K562 (cell line): ENCODE data around the gene IQCN. TPM values are rescaled to one million over a fixed set of nuclear protein-coding genes. Genes with fewer than 3 reads are reported as not detected.

ENCODE experiments used
- ARNT ChIP-seq, 2 experiments: fragments of 450-650 bp; IDR thresholded peaks; 2 replicates each; pipeline ENCODE4 v1.6.1; 2016; ENCODE audit warnings: mild to moderate bottlenecking in 1 of 2
- BRD9 ChIP-seq: fragments of 450-650 bp; IDR thresholded peaks from 2 replicates; pipeline ENCODE4 v1.6.1; 2018; ENCODE audit warnings: low read depth; ENCODE audit not compliant: partially characterized antibody
- CCAR2 ChIP-seq: fragments of 200-400 bp; formaldehyde crosslinking; IDR thresholded peaks from 2 replicates; pipeline ENCODE4 v1.6.1; 2017; ENCODE audit warnings: mild to moderate bottlenecking, low read depth, low read length
- ESRRA ChIP-seq: fragments of 450-650 bp; IDR thresholded peaks from 2 replicates; pipeline ENCODE4 v1.6.1; 2014; ENCODE audit warnings: low read depth, mild to moderate bottlenecking, moderate library complexity, borderline replicate concordance
- JUND ChIP-seq, 2 experiments: IDR thresholded peaks; 2 replicates in 1 of 2; 3 replicates in 1 of 2; pipeline ENCODE4 v1.6.1; 2011; ENCODE audit warnings: borderline replicate concordance in 2 of 2, low read depth in 2 of 2, low read length in 2 of 2, improper control_type of control experiment in 1 of 2, missing biosample characterization in 1 of 2, missing genetic modification characterization in 1 of 2, missing genetic modification reagents in 1 of 2
- KDM5B ChIP-seq: fragments of 200-600 bp; sonication (generic); IDR thresholded peaks from 2 replicates; pipeline ENCODE4 v1.6.1; 2012; ENCODE audit warnings: low read depth, mild to moderate bottlenecking, moderate library complexity, low read length, control low read depth, inconsistent platforms; ENCODE audit not compliant: insufficient replicate concordance
- MYC ChIP-seq, 2 experiments: fragments of 250-450 bp in 1 of 2; sonication (Bioruptor Pico) in 1 of 2; IDR thresholded peaks; 2 replicates each; pipeline versions ENCODE4 v1.5.1 to v1.6.1; 2012 to 2021; ENCODE audit warnings: low read depth in 2 of 2, borderline replicate concordance in 1 of 2, improper control_type of control experiment in 1 of 2, low read length in 1 of 2, mild to moderate bottlenecking in 1 of 2, moderate library complexity in 1 of 2
- NONO ChIP-seq, 2 experiments: fragments of 200-400 bp in 1 of 2; fragments of 450-650 bp in 1 of 2; formaldehyde crosslinking in 1 of 2; IDR thresholded peaks; 2 replicates each; pipeline ENCODE4 v1.6.1; 2017; ENCODE audit warnings: low read depth in 2 of 2, mild to moderate bottlenecking in 2 of 2, moderate library complexity in 2 of 2, low read length in 1 of 2
- POLR2AphosphoS5 ChIP-seq: IDR thresholded peaks from 2 replicates; pipeline ENCODE4 v1.6.1; 2011; ENCODE audit warnings: mild to moderate bottlenecking, low read depth, low read length, moderate library complexity; ENCODE audit not compliant: control insufficient read depth, insufficient read depth
- RBM25 ChIP-seq: fragments of 200-400 bp; formaldehyde crosslinking; IDR thresholded peaks from 2 replicates; pipeline ENCODE4 v1.6.1; 2018; ENCODE audit warnings: low read length, low read depth, moderate library complexity; ENCODE audit not compliant: severe bottlenecking
- RCOR1 ChIP-seq, 2 experiments: IDR thresholded peaks; 2 replicates each; pipeline ENCODE4 v1.6.1; 2012; ENCODE audit warnings: low read depth in 2 of 2, low read length in 2 of 2, borderline replicate concordance in 1 of 2, improper control_type of control experiment in 1 of 2
- TAF9B ChIP-seq: fragments of 450-650 bp; IDR thresholded peaks from 2 replicates; pipeline ENCODE4 v1.6.1; 2018; ENCODE audit warnings: mild to moderate bottlenecking; ENCODE audit not compliant: partially characterized antibody
- ZEB2 ChIP-seq: fragments of 450-650 bp; IDR thresholded peaks from 2 replicates; pipeline ENCODE4 v1.6.1; 2016
- ZFX ChIP-seq: sonication (generic); formaldehyde crosslinking; IDR thresholded peaks from 2 replicates; pipeline ENCODE4 v1.8.0; 2022; ENCODE audit warnings: mild to moderate bottlenecking, missing genetic modification reagents, moderate library complexity
- polyA plus RNA-seq, 8 experiments: library from polyadenylated mRNA; depleted of rRNA in 4 of 8; stranded (reverse) in 5 of 8; unstranded in 3 of 8; fragments of >200 nt; fragmentation: Nextera tagmentation in 2 of 8; fragmentation: Illumina TruSeq in 1 of 8; extraction: Ambion mirVana in 2 of 8; extraction: Trizol in 1 of 8; gene quantifications; 2 replicates each; pipeline versions ENCODE4 v1.2.1 to v1.2.3, GENCODE V29; 2011 to 2014; ENCODE audit warnings: inconsistent platforms in 1 of 8, missing spikeins in 1 of 8
- total RNA-seq, 7 experiments: library from RNA; depleted of rRNA in 6 of 7; stranded (reverse); fragments of >200 nt in 6 of 7; fragmentation: Illumina TruSeq in 2 of 7; extraction: Trizol in 2 of 7; gene quantifications; 2 replicates each; pipeline versions ENCODE4 v1.2.1 to v1.2.3, GENCODE V29; 2011 to 2021; ENCODE audit warnings: low replicate concordance in 1 of 7
- TF ChIP-seq, protein P1 (sequence below): fragments of 450-650 bp; IDR thresholded peaks from 2 replicates; pipeline ENCODE4 v1.7.0; 2016; ENCODE audit warnings: borderline replicate concordance
- TF ChIP-seq, protein P2 (sequence below): conservative IDR thresholded peaks from 2 replicates; pipeline ENCODE4 v1.6.1; 2011; ENCODE audit warnings: low read depth, mild to moderate bottlenecking, low read length; ENCODE audit not compliant: control insufficient read depth
- TF ChIP-seq, protein P3 (sequence below): fragments of 250-450 bp; sonication (Bioruptor Pico); IDR thresholded peaks from 2 replicates; pipeline ENCODE4 v1.8.0; 2022; ENCODE audit warnings: moderate library complexity, mild to moderate bottlenecking, inconsistent platforms
- TF ChIP-seq, protein P4 (sequence below): sonication (generic); formaldehyde crosslinking; IDR thresholded peaks from 2 replicates; pipeline ENCODE4 v1.8.0; 2022; ENCODE audit warnings: missing genetic modification reagents, mild to moderate bottlenecking, borderline replicate concordance

The IQCN gene
- total and polyA plus RNA-seq, 9 of the 15 experiments (the other 6 are each of a cell fraction or from before 2014, with no cell fraction given), result 0.01 to 0.07 (median 0.04) TPM; not detected in 3

DNA sequence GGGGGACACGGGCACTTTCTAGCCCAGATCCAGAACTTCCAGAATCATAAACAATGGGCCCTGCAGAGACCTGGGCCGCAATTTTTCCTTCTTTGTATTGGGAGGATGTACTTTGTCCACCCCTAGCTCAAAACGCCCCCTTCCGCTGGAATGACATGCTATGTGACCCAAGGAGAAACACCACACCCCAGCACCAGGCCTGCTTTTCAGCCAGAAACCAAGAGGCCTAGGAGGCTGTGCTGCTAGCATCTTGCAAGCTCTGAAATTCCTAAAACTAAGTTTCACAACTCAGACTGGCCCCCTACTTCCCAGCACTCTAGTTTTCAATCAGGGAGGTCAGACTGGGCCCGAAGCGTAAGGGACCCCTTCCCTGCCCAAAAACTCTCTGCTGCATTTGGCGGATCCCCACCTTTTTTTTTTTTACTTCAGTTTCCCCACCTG is 48.1 kb upstream of the IQCN start (continued):
- peak; percentile 25; the same call in 1 of the 2 replicates for TF ChIP-seq JUND (IDR thresholded peaks at IDR 0.05; ENCODE audit: borderline replicate concordance, low read depth, low read length)
- no peak for TF ChIP-seq JUND (tag; IDR thresholded peaks at IDR 0.05; ENCODE audit: borderline replicate concordance, low read depth, low read length)
- peak; percentile 44 for TF ChIP-seq KDM5B
- TF ChIP-seq, protein P1, sequence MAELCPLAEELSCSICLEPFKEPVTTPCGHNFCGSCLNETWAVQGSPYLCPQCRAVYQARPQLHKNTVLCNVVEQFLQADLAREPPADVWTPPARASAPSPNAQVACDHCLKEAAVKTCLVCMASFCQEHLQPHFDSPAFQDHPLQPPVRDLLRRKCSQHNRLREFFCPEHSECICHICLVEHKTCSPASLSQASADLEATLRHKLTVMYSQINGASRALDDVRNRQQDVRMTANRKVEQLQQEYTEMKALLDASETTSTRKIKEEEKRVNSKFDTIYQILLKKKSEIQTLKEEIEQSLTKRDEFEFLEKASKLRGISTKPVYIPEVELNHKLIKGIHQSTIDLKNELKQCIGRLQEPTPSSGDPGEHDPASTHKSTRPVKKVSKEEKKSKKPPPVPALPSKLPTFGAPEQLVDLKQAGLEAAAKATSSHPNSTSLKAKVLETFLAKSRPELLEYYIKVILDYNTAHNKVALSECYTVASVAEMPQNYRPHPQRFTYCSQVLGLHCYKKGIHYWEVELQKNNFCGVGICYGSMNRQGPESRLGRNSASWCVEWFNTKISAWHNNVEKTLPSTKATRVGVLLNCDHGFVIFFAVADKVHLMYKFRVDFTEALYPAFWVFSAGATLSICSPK, result 0 out of 2 replicates have a peak, but pooled peaks have one; percentile 56
- TF ChIP-seq, protein P2, sequence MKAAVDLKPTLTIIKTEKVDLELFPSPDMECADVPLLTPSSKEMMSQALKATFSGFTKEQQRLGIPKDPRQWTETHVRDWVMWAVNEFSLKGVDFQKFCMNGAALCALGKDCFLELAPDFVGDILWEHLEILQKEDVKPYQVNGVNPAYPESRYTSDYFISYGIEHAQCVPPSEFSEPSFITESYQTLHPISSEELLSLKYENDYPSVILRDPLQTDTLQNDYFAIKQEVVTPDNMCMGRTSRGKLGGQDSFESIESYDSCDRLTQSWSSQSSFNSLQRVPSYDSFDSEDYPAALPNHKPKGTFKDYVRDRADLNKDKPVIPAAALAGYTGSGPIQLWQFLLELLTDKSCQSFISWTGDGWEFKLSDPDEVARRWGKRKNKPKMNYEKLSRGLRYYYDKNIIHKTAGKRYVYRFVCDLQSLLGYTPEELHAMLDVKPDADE, result 0 out of 2 replicates have a peak, but pooled peaks have one; percentile 26
- TF ChIP-seq BRD9, result peak; percentile 81
- 0 out of 4 replicates have a peak, but pooled peaks of 1 of the 2 experiments have one; percentile 44 for TF ChIP-seq NONO (IDR thresholded peaks at IDR 0.05; ENCODE audit: low read depth in 2 of 2, low read length in 1 of 2)
- no peak for TF ChIP-seq CCAR2
- TF ChIP-seq POLR2AphosphoS5, result peak; percentile 52; the same call in 1 of the 2 replicates
- TF ChIP-seq, protein P3, sequence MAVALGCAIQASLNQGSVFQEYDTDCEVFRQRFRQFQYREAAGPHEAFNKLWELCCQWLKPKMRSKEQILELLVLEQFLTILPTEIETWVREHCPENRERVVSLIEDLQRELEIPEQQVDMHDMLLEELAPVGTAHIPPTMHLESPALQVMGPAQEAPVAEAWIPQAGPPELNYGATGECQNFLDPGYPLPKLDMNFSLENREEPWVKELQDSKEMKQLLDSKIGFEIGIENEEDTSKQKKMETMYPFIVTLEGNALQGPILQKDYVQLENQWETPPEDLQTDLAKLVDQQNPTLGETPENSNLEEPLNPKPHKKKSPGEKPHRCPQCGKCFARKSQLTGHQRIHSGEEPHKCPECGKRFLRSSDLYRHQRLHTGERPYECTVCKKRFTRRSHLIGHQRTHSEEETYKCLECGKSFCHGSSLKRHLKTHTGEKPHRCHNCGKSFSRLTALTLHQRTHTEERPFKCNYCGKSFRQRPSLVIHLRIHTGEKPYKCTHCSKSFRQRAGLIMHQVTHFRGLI (CRISPR knock-in tag), result no peak
- peak in 1 of 2 experiments; percentile 82; a peak in 2 of 4 replicates for TF ChIP-seq RCOR1 (IDR thresholded peaks at IDR 0.05; ENCODE audit: borderline replicate concordance in 1 of 2, low read depth in 2 of 2, low read length in 2 of 2)
- TF ChIP-seq ZEB2, result 0 out of 2 replicates have a peak, but pooled peaks have one; percentile 14
- peak; percentile 33 for TF ChIP-seq RBM25
- TF ChIP-seq, protein P4, sequence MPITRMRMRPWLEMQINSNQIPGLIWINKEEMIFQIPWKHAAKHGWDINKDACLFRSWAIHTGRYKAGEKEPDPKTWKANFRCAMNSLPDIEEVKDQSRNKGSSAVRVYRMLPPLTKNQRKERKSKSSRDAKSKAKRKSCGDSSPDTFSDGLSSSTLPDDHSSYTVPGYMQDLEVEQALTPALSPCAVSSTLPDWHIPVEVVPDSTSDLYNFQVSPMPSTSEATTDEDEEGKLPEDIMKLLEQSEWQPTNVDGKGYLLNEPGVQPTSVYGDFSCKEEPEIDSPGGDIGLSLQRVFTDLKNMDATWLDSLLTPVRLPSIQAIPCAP (CRISPR knock-in tag), result 0 out of 2 replicates have a peak, but pooled peaks have one; percentile 20
- 0 out of 4 replicates have a peak, but pooled peaks of 1 of the 2 experiments have one; percentile 38 for TF ChIP-seq ARNT (IDR thresholded peaks at IDR 0.05)
- TF ChIP-seq ESRRA, result 0 out of 2 replicates have a peak, but pooled peaks have one; percentile 13
- 0 out of 2 replicates have a peak, but pooled peaks have one; percentile 20 for TF ChIP-seq MYC (IDR thresholded peaks at IDR 0.05; ENCODE audit: low read depth, low read length)
- peak; percentile 79; the same call in 1 of the 2 replicates for TF ChIP-seq MYC (CRISPR knock-in tag; IDR thresholded peaks at IDR 0.05; ENCODE audit: borderline replicate concordance, low read depth)
- TF ChIP-seq TAF9B, result peak; percentile 23
- peak; percentile 71 for TF ChIP-seq ZFX (CRISPR knock-in tag)
